Stimulated activated CD4-positive, alpha-beta T cell treated with anti-CD3 and anti-CD28 coated beads, Interleukin-12 subunit alpha, Interleukin-12 subunit beta, amount 100 ng/mL, for 24 hours (primary cell): ENCODE results near the gene BMERB1.

Source experiments
- DNase-seq, 2 experiments: peaks; one replicate each; pipeline ENCODE4 v3.0.0-alpha.2; 2020; ENCODE audit warnings: low read depth in 2 of 2

The BMERB1 gene

DNA sequence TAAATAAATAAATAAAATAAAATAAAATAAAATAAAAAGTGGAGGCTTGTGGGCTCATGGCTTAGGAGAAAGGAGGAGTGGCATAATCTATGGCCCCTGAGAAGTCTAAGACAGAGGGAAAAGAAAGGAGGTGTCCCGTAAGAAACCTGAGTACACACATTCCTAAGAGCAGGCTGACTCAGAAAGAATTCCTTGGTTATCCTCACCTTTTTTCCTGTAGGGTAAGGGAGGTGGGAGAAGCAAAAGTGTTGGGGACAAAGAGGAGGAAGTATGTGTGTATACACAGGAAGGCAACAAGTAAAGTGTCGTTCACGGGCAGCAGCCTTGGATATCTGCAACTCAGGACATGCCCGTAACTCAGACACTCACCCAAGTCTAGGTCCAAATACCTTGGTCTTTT lies 179.3 kb downstream of the BMERB1 start:
- DNase-seq = no peak

GRCh38 chr16:15616012-15616411 lies 181.6 kb downstream of the BMERB1 start:
- no peak for DNase-seq

- no peak for DNase-seq
These were observed 182.2 kb downstream of the BMERB1 start for GRCh38 chr16:15616475-15617165.

- no peak for DNase-seq
These were observed 183.5 kb downstream of the BMERB1 start for GRCh38 chr16:15617901-15618300.

- DNase-seq = no peak
These were observed 184.0 kb downstream of the BMERB1 start for GRCh38 chr16:15618392-15618791.

DNA sequence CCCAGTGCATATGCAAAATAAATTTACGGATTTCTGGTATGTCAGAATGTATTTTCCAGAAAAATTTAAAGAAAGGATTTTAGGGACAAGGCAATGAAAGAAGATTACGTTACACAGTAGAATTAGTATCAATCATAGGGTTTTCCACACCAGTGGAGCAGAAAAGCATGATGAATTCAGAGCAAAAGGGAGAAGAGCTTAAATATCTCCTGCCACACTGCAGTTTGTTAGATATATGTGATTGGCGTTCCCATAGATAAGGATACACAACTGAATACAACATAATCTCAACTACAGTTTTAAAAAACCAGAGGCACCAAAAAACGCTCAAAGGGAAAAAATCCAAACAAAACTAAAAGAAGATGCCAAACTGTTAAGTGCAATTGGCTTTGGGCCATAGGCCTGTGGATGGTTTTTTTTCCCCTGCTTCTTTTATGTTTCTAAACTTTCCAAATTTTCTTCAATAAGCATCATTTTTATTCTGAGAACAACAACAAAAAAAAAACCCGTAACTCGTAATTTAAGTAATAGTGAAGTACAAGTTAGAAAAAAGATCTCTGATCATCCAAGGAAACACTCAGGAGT lies 186.3 kb downstream of the BMERB1 start:
- DNase-seq = no peak

DNA sequence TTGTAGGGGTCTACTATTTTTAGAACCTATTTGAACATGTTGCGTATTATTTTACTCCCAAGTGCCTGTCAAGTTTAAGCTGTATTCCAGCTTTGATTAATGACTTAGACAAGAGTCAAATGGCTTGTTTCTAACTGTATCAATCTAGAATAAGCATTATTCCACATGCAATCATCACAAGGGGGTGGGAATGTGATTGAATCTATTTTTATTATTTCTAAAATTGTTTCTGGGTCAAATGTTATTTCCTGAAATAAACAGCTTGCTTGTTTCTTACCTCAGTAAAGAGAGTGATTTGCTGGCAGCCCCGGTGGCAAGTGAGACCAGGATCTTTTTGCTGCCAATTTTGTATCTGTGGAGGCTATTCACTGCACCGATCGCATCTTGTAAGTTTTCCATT lies 187.1 kb downstream of the BMERB1 start:
- DNase-seq = no peak

DNA sequence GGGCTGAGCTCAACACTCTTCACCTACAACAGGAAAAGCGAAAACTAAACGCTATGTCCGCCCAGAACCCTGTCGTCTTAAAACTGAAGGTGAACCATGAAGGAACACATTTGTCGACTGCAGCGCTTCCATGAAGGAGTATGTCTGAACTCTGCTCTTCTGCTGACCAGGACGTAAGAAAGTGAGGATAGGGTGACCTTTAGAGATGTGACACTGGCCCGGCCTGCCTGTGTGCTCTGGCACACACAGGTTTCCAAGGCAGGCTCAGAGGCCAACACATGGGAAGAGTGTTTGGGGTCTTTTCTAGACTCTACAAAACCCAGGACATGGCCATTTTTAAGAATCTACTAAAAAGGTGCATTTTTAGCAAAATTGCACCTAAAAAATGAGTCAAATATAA lies 187.5 kb downstream of the BMERB1 start:
- DNase-seq = no peak

DNA sequence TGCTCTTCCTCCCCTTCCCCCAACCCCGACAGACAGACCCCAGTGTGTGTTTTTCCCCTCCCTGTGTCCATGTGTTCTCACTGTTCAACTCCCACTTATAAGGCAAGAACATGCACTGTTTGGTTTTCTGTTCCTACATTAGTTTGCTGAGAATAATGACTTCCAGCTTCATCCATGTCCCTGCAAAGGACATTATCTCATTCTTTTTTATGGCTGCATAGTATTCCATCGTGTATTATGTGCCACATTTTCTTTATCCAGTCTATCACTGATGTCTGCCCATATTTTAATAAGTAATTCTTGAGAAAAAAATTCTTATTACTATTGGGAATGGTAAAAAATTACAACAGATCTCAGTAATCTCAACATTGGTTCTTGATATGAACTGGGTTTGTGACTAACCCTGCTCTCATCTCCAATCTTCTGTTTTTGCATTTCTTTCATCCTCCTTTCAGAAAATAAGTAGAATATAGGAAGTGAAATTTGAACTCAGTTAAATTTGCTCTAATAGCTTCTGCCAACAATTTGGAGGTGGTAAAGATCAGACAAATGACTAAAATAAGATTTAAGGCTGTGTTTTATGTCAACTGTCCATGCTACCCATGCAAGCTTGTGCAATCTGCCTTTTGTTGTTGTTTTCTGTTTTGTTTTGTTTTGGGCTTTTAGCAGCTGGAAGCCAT lies 197.5 kb downstream of the BMERB1 start:
- no peak for DNase-seq

DNA sequence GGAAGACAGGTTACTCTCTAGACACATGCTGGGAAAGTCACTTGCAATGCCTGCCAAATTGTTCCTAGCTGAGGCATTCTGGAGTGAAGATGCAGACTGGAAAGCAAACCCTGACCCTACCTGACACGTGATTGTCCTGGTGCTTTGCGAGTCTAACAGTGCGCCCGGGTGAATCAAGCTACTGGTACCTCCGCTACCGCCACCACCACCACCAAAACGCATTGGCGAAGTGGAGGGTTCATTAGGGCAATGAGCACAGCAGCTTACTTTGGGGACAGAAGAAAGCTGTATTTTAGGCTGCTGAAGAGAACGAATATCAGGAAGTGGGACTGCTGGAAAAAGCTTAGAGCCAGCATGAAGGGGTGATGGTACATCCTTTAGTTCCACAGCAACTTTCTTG lies 201.5 kb downstream of the BMERB1 start:
- no peak for DNase-seq

GRCh38 chr16:15636392-15636873 lies 202.0 kb downstream of the BMERB1 start:
- DNase-seq = no peak
